Mesodermal cell (in vitro differentiated cells): Measurements from ENCODE around the gene ACAA2.

Experiments
- H3K27ac ChIP-seq: 2 replicates; pipeline ENCODE4 v1.7.0; 2013; ENCODE audit warnings: mild to moderate bottlenecking, low read depth, low read length, moderate library complexity; ENCODE audit not compliant: severe bottlenecking
- H3K36me3 ChIP-seq: 2 replicates; pipeline ENCODE4 v1.7.1; 2013; ENCODE audit warnings: mild to moderate bottlenecking, low read length, moderate library complexity; ENCODE audit not compliant: control insufficient read depth, insufficient read depth
- H3K4me1 ChIP-seq: one replicate; pipeline ENCODE4 v1.7.1; 2013; ENCODE audit warnings: mild to moderate bottlenecking, low read length; ENCODE audit not compliant: insufficient read depth, control insufficient read depth, poor library complexity, severe bottlenecking
- H3K4me3 ChIP-seq: 2 replicates; pipeline ENCODE4 v1.7.0; 2013; ENCODE audit warnings: low read length, control low read depth, mild to moderate bottlenecking; ENCODE audit not compliant: insufficient read depth, poor library complexity, severe bottlenecking; ENCODE audit errors: extremely low read depth
- H3K9me3 ChIP-seq: 2 replicates; pipeline ENCODE4 v1.7.1; 2013; ENCODE audit warnings: mild to moderate bottlenecking, low read length, moderate library complexity; ENCODE audit not compliant: control insufficient read depth
- WGBS, 2 experiments: methylation state at CpG; one replicate each; pipeline ENCODE4 v1.1.5; 2013; ENCODE audit warnings: missing lambda C conversion rate in 2 of 2; ENCODE audit not compliant: insufficient coverage in 2 of 2; 5-methylcytosine and 5-hydroxymethylcytosine counted together

Gene ACAA2

DNA sequence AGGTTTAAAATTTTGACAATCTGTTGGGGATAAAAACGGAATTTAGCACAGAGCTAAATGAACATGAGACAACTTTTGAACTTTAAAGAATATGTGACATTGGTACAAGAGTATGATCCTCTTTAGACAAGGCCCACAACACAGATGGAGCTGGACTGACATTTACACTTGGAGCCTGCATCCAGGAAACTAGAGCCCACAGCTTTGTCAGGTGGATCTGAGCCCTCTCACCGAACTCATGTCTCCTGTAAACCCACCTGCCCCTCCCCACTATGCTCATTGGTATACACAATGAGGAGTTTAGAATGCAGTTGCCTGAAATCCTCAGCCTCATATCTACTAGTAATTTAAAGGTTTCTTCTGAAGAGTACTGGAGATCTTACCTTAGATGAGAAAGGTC, 22.1 kb upstream of the ACAA2 start:
- Histone ChIP-seq H3K4me3 (no peak overlapping the region), H3K4me1 (no peaks in the 10 kb centered on the region), H3K36me3 (no peaks in the 10 kb centered on the region), H3K9me3 (no peaks in the 10 kb centered on the region), H3K27ac (no peak overlapping the region)
- WGBS, 2 experiments: 100% methylated on average over 2 of the region's 2 CpGs; no CpG with 5 or more reads in 1 of the 2 experiments

DNA sequence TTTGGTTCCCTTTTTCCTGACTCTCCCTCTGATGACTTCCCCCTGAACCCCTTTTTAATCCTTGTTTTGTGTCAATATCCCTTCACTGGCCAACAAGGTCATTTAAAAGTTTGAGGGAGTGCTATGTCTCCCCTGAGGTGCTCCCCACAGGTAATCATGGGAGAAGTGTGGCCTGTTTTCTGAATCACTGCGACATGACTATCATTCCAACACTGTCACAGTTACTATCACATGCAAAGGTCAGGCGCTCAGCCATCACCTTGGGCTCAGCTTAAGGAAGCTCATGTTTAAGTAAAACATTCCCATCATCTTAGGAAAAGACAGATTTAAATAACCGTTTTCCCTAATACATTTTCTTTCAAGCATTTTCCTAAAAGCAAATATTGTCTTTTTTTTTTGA, 20.9 kb upstream of the ACAA2 start:
- 83 to 88% methylated on average over 3 of the region's 3 CpGs for WGBS, 2 experiments
- H3K36me3 ChIP-seq: no peaks in the 10 kb centered on the region
- no peak overlapping the region for H3K27ac ChIP-seq
- no peaks in the 10 kb centered on the region for H3K9me3 ChIP-seq
- no peak overlapping the region for H3K4me3 ChIP-seq
- no peaks in the 10 kb centered on the region for H3K4me1 ChIP-seq

DNA sequence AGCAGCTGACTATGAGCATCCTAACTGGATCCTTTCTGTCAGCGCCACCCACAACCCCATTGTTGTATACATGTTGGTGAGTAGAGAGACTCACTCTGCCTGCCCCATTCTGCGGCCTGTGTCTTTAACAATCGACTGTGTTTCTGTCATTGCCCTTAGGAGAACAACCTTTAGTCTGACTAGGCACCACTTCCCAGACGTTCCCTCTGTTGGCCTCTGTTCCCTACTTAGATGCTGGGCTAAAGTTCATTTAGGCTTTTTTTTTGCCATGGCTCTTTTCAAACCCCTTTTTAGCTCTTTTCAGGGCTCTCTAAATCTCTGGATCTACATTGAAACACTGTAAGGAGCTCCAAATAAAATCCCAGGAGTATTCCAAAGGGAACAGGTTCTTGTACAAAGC, 20.5 kb upstream of the ACAA2 start:
- H3K9me3 ChIP-seq: no peaks in the 10 kb centered on the region
- 75 to 87% methylated on average over 3 to 4 of the region's 4 CpGs for WGBS, 2 experiments
- H3K36me3 ChIP-seq: no peaks in the 10 kb centered on the region
- H3K4me3 ChIP-seq: no peak overlapping the region
- H3K27ac ChIP-seq: no peak overlapping the region
- no peaks in the 10 kb centered on the region for H3K4me1 ChIP-seq

DNA sequence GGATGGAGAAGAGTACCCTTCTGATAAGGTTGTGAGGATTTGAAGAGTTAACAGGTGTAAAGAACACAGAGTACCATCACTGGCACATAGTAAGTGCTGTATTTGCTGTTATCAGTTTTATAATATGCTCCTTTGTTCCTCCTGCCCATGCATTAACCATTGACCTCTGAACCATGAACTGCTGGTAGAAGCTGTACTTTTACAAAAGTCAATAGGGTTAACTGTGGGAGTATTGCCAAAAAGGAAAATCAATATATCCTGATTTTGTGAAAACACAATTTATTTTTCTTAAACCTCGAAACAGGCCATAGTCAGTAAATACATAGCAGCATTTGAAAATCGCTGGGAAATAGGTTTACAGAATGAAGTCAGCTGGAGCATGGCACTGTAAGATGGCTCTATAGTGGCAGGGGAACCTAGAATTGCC, 18.9 kb upstream of the ACAA2 start:
- Histone ChIP-seq H3K9me3 (peaks cover 10% of the 10 kb centered on the region), H3K4me3 (no peak overlapping the region), H3K27ac (no peak overlapping the region), H3K36me3 (no peaks in the 10 kb centered on the region), H3K4me1 (no peaks in the 10 kb centered on the region)
- 100% methylated on average over 1 of the region's 2 CpGs; no CpG with 5 or more reads in 1 of the 2 experiments for WGBS, 2 experiments

DNA sequence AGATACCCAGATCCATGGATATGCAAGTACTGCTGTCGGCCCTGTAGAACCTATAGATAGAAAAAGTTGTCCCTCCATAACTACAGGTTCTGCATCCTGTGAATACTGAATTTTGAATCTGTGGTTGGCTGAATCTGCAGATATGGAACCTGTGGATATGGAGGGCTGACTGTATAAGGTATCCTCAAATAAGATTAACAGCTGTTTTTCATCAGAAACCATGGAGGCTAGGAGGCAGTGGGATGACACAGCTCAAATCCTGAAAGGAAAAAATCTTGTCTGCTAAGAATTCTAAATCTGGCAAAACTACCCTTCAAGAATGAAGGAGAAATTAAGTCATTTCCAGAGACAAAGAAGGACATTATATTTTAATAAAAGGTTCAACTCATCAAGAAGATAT, 14.7 kb upstream of the ACAA2 start:
- H3K4me3 ChIP-seq: no peak overlapping the region
- WGBS, 2 experiments: 100% methylated on average over 1 of the region's 1 CpG; no CpG with 5 or more reads in 1 of the 2 experiments
- no peak overlapping the region for H3K27ac ChIP-seq
- H3K36me3 ChIP-seq: no peaks in the 10 kb centered on the region
- H3K4me1 ChIP-seq: no peaks in the 10 kb centered on the region
- peaks cover 19% of the 10 kb centered on the region for H3K9me3 ChIP-seq

DNA sequence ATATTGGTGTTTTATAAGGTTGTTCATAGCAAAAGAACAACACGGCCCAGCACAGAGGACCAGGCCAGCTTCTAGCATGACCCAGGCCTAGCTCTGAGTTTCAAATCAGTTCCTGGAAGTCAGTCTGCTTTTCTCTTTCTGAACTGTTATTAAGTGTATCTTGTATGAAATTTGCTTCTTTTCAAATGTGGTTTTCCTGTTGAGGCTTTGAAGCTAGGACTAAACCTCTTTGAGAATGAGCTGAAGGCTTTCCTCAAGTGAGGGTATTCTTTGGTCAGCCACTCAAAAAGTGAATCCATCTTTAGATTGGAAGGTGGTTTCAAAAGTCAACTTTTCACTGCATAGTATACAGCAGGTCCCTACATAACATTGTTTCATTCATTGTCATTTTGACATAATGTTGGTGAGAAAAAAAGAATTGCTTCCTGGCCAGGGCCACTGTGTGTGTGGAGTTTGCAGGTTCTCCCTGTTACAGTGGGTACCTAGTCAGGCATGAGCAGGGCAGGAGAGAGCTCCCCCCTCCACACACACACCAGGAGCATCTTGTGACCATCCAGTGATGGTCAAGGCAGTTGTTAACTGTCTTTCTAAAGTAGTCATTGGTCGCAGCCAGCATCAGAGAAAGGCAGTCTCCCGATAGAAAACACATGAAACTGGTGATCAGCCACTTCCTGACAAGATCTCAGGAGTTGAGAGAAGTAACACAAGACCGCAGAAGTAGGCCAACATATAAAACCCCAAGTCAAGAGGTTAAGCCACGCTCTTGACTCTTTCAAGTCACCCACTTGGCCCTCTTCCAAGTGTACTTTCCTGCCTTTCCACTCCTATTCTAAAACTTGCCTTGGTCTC, 6.7 kb upstream of the ACAA2 start:
- H3K36me3 ChIP-seq: peaks cover 6% of the 10 kb centered on the region
- WGBS, 2 experiments: 98% methylated on average over 5 of the region's 5 CpGs
- H3K4me1 ChIP-seq: no peaks in the 10 kb centered on the region
- H3K27ac ChIP-seq: no peak overlapping the region
- no peak overlapping the region for H3K4me3 ChIP-seq
- H3K9me3 ChIP-seq: no peaks in the 10 kb centered on the region

DNA sequence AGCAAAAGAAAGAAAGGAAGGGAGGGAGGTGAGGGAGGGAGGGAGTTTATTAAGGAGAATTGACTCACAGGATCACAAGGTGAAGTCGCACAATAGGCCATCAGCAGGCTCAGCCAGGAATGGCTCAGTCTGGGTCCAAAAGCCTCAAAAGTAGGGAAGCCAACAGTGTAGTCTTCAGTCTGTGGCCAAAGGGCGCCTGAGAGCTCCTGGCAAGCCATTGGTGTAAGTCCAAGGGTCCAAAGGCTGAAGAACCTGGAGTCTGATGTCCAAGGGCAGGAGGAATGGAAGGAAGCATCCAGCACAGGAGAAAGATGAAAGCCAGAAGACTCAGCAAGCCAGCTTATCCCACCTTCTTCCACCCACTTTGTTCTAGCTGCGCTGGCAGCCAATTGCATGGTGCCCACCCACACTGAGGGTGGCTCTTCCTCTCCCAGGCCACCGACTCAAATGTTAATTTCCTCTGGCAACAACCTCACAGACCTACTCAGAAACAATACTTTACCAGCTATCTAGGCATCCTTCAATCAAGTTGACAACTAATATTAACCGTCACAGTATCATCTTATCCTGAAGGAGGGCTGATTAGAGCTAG, 5.8 kb upstream of the ACAA2 start:
- Histone ChIP-seq H3K4me3 (no peak overlapping the region), H3K4me1 (no peaks in the 10 kb centered on the region), H3K27ac (no peak overlapping the region), H3K9me3 (no peaks in the 10 kb centered on the region), H3K36me3 (peaks cover 6% of the 10 kb centered on the region)
- WGBS, 2 experiments: 95 to 97% methylated on average over 3 to 5 of the region's 5 CpGs

DNA sequence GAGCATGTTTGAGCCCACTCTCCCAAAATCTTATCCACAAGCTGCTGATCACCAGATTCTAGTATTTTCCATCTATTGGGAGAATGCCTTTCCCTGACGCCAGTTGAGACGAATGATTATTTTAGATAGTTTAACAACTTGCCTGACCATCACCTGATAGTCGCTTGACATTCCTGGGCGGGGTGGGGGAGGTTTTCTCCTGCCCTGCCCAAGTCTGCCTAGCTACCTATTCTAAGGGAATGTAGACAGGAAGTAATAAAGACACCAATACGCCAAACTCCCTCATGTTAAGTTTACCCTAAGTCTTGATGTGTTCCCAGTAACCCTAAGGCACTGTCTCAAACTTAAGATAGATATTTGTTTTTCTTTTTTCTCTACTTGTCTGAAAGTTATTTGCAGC, 4.6 kb upstream of the ACAA2 start:
- H3K36me3 ChIP-seq: peaks cover 6% of the 10 kb centered on the region
- 83% methylated on average over 1 of the region's 5 CpGs; no CpG with 5 or more reads in 1 of the 2 experiments for WGBS, 2 experiments
- H3K4me1 ChIP-seq: no peaks in the 10 kb centered on the region
- H3K4me3 ChIP-seq: no peak overlapping the region
- no peak overlapping the region for H3K27ac ChIP-seq
- H3K9me3 ChIP-seq: no peaks in the 10 kb centered on the region

DNA sequence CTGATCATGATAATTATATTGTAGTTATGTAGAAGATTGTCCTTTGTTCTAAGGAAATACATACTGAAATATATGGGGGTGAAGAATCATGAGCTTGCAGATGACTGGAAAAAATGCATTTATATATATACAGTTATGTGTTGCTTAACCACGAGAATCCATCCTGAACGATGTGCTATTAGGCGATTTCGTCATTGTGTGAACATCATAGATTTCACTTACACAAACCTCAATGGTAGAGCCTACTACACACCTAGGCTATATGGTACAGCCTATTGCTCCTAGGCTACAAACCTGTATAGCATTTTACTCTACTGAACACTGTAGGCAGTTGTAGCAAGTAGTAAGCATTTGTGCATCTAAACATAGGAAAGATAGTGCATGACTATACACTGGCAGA, 2.6 kb upstream of the ACAA2 start:
- no peak overlapping the region for H3K27ac ChIP-seq
- H3K36me3 ChIP-seq: peaks cover 6% of the 10 kb centered on the region
- no peak overlapping the region for H3K4me3 ChIP-seq
- H3K9me3 ChIP-seq: no peaks in the 10 kb centered on the region
- peaks cover 7% of the 10 kb centered on the region for H3K4me1 ChIP-seq
- WGBS, 2 experiments: 80 to 98% methylated on average over 1 to 4 of the region's 4 CpGs

DNA sequence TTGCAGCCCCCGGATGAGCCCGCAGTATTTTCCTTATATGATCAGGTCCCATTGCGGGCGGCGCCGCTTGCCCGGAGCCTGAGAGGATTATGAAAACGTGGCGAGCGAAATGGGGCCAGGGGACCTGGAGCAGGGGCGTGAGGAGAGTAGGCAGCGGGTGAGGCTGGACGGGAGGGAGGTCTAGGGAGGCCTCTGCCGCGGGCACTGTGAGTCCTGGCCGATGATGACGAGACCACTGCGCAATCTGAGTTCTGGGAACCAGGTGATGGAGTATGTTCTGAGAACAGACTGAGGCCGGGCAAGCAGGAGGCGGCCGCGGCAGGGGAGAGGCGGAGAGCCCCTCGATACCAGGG, 790 bp upstream of the ACAA2 start:
- Histone ChIP-seq H3K27ac (peak overlapping the region; percentile 92), H3K4me1 (peaks cover 7% of the 10 kb centered on the region), H3K36me3 (peaks cover 14% of the 10 kb centered on the region), H3K4me3 (peak overlapping the region; percentile 72), H3K9me3 (peaks cover 5% of the 10 kb centered on the region)
- 1 to 2% methylated on average over 20 to 22 of the region's 24 CpGs for WGBS, 2 experiments

DNA sequence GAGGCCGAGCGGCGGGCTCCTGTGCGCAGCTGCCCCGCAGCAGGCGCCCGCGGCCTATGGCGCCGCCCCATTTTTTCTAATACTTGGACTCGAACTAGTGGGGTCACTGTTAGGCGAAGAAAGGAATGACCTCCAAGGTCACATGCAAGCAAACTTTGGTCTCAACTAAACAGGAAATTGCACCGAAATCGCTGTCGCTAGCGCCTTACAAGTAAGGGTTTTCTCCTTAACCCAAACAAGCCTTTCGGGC, 339 bp downstream of the ACAA2 start:
- H3K4me3 ChIP-seq: peak overlapping the region; percentile 72
- H3K27ac ChIP-seq: peak overlapping the region; percentile 92
- H3K36me3 ChIP-seq: peaks cover 14% of the 10 kb centered on the region
- 0 to 2% methylated on average over 8 to 9 of the region's 17 CpGs for WGBS, 2 experiments
- H3K4me1 ChIP-seq: peaks cover 7% of the 10 kb centered on the region
- H3K9me3 ChIP-seq: peaks cover 16% of the 10 kb centered on the region
